ENCODE data around the gene PTPN6. TPM values are rescaled to one million over a fixed set of nuclear protein-coding genes. Genes with fewer than 3 reads are reported as not detected.

PTPN6 gene
- total RNA-seq, result 0.29 and 0.94 TPM in 2 replicates
- long read RNA-seq, result 0 reads

DNA sequence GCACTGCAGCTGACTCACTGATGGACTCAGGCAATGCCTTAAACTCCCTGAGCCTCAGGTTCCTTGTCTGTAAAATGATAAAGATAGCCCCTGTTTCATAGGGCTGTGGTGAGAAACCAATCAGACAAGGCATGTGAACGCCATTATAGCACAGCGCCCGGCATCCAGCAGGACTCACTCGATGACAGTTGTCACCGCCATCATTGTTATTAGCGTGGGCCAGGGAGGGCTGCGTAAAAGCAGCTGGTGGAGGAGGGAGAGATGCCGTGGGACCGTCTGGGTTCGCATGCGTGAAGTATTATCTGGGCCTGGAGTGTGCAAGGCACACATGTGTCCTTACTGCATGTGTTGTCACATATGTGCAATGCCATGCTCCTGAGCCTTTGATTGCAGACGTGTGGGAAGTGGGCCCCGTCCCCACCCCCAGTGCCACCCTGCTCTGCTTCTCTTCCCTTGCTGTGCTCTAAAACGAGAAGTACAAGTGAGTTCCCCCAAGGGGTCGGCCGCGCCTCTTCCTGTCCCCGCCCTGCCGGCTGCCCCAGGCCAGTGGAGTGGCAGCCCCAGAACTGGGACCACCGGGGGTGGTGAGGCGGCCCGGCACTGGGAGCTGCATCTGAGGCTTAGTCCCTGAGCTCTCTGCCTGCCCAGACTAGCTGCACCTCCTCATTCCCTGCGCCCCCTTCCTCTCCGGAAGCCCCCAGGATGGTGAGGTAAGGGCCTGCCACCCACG, at the start of gene PTPN6:
Gene PTPN6 (plus strand): TSS at position 546 of the 730 bp plus-strand sequence. CDS start 157 bp downstream, at position 703.
- no peak for DNase-seq (ENCODE audit: extremely low spot score, unreplicated experiment)
- Mint-ChIP-seq H3K4me1 (ENCODE audit: unreplicated experiment) (peaks cover 27% of the 10 kb centered on the region), H3K27ac (ENCODE audit: unreplicated experiment) (no peak within 1 kb of the TSS), H3K27me3 (ENCODE audit: unreplicated experiment) (no peaks in the 10 kb centered on the region), H3K9me3 (ENCODE audit: unreplicated experiment) (no peaks in the 10 kb centered on the region), H3K4me3 (ENCODE audit: unreplicated experiment) (no peak within 1 kb of the TSS), H3K36me3 (ENCODE audit: unreplicated experiment) (peaks cover 9% of the 10 kb centered on the region)
- TF ChIP-seq, protein P1, sequence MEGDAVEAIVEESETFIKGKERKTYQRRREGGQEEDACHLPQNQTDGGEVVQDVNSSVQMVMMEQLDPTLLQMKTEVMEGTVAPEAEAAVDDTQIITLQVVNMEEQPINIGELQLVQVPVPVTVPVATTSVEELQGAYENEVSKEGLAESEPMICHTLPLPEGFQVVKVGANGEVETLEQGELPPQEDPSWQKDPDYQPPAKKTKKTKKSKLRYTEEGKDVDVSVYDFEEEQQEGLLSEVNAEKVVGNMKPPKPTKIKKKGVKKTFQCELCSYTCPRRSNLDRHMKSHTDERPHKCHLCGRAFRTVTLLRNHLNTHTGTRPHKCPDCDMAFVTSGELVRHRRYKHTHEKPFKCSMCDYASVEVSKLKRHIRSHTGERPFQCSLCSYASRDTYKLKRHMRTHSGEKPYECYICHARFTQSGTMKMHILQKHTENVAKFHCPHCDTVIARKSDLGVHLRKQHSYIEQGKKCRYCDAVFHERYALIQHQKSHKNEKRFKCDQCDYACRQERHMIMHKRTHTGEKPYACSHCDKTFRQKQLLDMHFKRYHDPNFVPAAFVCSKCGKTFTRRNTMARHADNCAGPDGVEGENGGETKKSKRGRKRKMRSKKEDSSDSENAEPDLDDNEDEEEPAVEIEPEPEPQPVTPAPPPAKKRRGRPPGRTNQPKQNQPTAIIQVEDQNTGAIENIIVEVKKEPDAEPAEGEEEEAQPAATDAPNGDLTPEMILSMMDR (IDR thresholded peaks at IDR 0.05), result no peak

DNA sequence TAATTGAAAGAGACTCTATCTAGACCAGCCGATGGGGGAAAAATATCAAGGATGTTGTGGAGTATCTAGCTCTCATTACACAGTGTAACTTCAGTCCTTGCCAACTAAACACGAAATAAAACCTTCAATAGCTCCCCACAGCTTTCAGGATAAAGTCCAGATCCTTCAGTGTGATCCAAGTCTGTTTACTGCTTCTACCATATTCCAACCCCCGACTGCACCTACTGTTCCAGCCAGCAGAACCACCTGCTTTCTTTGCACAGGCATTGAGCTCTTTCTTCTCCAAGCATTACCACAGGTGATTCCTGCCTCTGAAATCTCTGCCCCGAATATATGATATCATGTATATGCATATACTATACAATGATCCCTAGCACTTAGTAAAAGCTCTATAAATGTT, 48.7 kb upstream of the PTPN6 start:
- Mint-ChIP-seq H3K36me3 (ENCODE audit: unreplicated experiment) (no peaks in the 10 kb centered on the region), H3K27me3 (ENCODE audit: unreplicated experiment) (no peaks in the 10 kb centered on the region), H3K4me3 (ENCODE audit: unreplicated experiment) (no peak overlapping the region), H3K9me3 (ENCODE audit: unreplicated experiment) (no peaks in the 10 kb centered on the region), H3K4me1 (ENCODE audit: unreplicated experiment) (no peaks in the 10 kb centered on the region), H3K27ac (ENCODE audit: unreplicated experiment) (no peak overlapping the region)
- TF ChIP-seq, protein P1 (IDR thresholded peaks at IDR 0.05), result no peak
- DNase-seq (ENCODE audit: extremely low spot score, unreplicated experiment), result no peak

DNA sequence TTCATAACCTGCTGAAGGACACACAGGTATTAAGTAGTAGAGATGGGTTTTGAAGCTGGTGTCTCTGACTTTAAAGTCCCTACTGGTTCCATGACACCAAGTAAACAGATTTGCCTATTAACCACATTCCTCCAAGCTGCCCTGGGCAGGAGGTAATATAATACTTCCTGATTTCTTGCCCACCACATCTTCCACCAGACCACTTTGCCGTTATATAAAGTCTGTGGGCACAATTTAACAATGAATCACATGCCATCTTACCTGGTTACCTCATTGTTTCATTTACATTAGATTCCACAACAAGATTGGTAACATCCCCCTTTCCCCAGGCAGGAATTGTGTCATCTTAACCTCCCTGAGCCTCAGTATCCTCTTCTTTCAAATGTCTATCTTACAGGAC, 47.4 kb upstream of the PTPN6 start:
- DNase-seq (ENCODE audit: extremely low spot score, unreplicated experiment), result no peak
- Mint-ChIP-seq H3K27ac (ENCODE audit: unreplicated experiment) (no peak overlapping the region), H3K27me3 (ENCODE audit: unreplicated experiment) (no peaks in the 10 kb centered on the region), H3K9me3 (ENCODE audit: unreplicated experiment) (no peaks in the 10 kb centered on the region), H3K36me3 (ENCODE audit: unreplicated experiment) (no peaks in the 10 kb centered on the region), H3K4me3 (ENCODE audit: unreplicated experiment) (no peak overlapping the region), H3K4me1 (ENCODE audit: unreplicated experiment) (no peaks in the 10 kb centered on the region)
- TF ChIP-seq, protein P1 (IDR thresholded peaks at IDR 0.05), result no peak

DNA sequence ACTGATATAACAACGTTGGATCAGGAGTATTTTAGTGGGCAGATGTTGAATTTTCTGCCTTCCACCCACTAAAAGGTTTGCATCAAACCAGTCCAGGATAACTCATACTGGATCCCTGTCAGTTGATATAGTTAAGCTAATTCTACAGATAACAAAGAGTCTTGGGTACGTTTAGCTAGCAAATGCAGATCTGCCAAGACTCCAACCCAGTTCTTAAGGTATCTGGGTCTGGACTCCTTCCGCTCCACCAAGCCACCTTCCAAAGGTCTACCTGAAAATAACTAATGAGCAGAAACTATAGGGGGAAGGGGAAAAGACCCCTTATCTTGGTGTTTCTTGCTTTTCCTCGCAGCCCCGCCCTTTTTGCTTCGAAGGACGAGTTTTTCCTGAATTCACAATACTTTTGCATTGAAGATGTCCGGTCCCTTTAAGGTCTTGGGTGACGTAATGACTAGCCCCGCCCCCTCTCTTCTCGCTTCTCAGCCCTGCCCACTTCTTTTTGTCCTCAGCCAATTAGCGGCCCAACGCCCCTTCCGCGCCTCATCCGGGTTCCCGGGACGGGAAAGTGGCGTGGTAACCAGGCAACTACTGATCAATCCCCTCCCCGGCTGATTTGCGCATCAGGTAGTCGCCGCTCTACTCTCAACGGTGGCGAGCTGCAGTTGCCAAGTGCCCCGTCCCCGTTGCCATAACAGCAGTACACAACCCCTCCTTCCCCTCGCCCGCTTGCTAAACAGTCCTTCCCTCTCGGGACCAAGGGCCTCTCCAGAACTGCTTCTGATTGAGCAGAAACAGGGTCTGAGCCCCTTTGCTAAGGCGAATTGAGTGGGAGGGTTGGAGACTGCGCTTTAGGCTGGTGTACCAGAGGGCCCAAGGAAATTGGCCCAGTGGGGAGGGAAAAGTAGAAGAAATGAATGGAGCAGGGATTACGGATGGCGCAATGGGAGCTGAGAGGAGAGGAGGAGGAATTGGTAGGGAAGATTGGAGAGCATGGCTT, 46.6 kb upstream of the PTPN6 start, which contains the start of gene LRRC23:
Gene LRRC23 (plus strand): TSS at position 543 of the 997 bp plus-strand sequence. CDS start 812 bp downstream, outside the sequence.
- H3K27me3 Mint-ChIP-seq (ENCODE audit: unreplicated experiment), result no peaks in the 10 kb centered on the region
- H3K27ac Mint-ChIP-seq (ENCODE audit: unreplicated experiment), result no peak within 1 kb of the TSS
- TF ChIP-seq, protein P1 (IDR thresholded peaks at IDR 0.05), result no peak
- peak; percentile 98 for DNase-seq (ENCODE audit: extremely low spot score, unreplicated experiment)
- H3K9me3 Mint-ChIP-seq (ENCODE audit: unreplicated experiment), result no peaks in the 10 kb centered on the region
- no peaks in the 10 kb centered on the region for H3K36me3 Mint-ChIP-seq (ENCODE audit: unreplicated experiment)
- no peaks in the 10 kb centered on the region for H3K4me1 Mint-ChIP-seq (ENCODE audit: unreplicated experiment)
- no peak within 1 kb of the TSS for H3K4me3 Mint-ChIP-seq (ENCODE audit: unreplicated experiment)
